ENCODE measurements around the gene STAC2. TPM values are rescaled to one million over a fixed set of nuclear protein-coding genes. Genes with fewer than 3 reads are reported as not detected.
A peak's percentile ranks its signal among the peaks of the same experiment; 100 is the strongest.
"Not testable (repeated sequence)": the region's sequence is repeated elsewhere in the genome, so short reads cannot be mapped to it uniquely, and the experiment has no call there.

The STAC2 gene
- total RNA-seq, 6 experiments from 2014 or later, result not detected

- H3K4me1 Mint-ChIP-seq (ENCODE audit: low read depth), result peaks cover 7% of the 10 kb centered on the region
- no peak overlapping the region for H3K27ac Mint-ChIP-seq
These were observed 27.2 kb upstream of the STAC2 start for GRCh38 chr17:39252788-39253460.

GRCh38 chr17:39251997-39252396, 26.3 kb upstream of the STAC2 start:
- Mint-ChIP-seq H3K36me3 (ENCODE audit: low read depth) (no peaks in the 10 kb centered on the region; the same call in 1 of the 2 replicates), H3K4me3 (no peak overlapping the region), H3K27ac (no peak overlapping the region), H3K4me1 (ENCODE audit: low read depth) (peaks cover 6% of the 10 kb centered on the region), H3K9me3 (no peaks in the 10 kb centered on the region), H3K27me3 (ENCODE audit: insufficient read depth) (peaks cover 2% of the 10 kb centered on the region; the same call in 1 of the 2 replicates)
- DNase-seq, result no peak
- TF ChIP-seq, protein P1, sequence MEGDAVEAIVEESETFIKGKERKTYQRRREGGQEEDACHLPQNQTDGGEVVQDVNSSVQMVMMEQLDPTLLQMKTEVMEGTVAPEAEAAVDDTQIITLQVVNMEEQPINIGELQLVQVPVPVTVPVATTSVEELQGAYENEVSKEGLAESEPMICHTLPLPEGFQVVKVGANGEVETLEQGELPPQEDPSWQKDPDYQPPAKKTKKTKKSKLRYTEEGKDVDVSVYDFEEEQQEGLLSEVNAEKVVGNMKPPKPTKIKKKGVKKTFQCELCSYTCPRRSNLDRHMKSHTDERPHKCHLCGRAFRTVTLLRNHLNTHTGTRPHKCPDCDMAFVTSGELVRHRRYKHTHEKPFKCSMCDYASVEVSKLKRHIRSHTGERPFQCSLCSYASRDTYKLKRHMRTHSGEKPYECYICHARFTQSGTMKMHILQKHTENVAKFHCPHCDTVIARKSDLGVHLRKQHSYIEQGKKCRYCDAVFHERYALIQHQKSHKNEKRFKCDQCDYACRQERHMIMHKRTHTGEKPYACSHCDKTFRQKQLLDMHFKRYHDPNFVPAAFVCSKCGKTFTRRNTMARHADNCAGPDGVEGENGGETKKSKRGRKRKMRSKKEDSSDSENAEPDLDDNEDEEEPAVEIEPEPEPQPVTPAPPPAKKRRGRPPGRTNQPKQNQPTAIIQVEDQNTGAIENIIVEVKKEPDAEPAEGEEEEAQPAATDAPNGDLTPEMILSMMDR (IDR thresholded peaks at IDR 0.05), result no peak

More at GRCh38 chr17:39252788-39253460, 27.2 kb upstream of the STAC2 start:
- TF ChIP-seq, protein P1 (IDR thresholded peaks at IDR 0.05), result no peak
- Mint-ChIP-seq H3K9me3 (no peaks in the 10 kb centered on the region), H3K27me3 (ENCODE audit: insufficient read depth) (no peaks in the 10 kb centered on the region), H3K36me3 (ENCODE audit: low read depth) (no peaks in the 10 kb centered on the region; the same call in 1 of the 2 replicates), H3K4me3 (no peak overlapping the region)
- no peak for DNase-seq

GRCh38 chr17:39250076-39250475, 24.3 kb upstream of the STAC2 start:
- not testable (repeated sequence) for H3K4me3 Mint-ChIP-seq; H3K36me3 Mint-ChIP-seq (ENCODE audit: low read depth); H3K9me3 Mint-ChIP-seq; H3K27me3 Mint-ChIP-seq (ENCODE audit: insufficient read depth); DNase-seq; H3K27ac Mint-ChIP-seq; H3K4me1 Mint-ChIP-seq (ENCODE audit: low read depth)

- Mint-ChIP-seq H3K9me3 (no peaks in the 10 kb centered on the region), H3K4me3 (no peak overlapping the region), H3K4me1 (ENCODE audit: low read depth) (no peaks in the 10 kb centered on the region), H3K36me3 (ENCODE audit: low read depth) (no peaks in the 10 kb centered on the region), H3K27ac (no peak overlapping the region), H3K27me3 (ENCODE audit: insufficient read depth) (peaks cover 2% of the 10 kb centered on the region)
- TF ChIP-seq, protein P1 (IDR thresholded peaks at IDR 0.05), result peak; percentile 45
- no peak for DNase-seq
These were observed 20.5 kb upstream of the STAC2 start for GRCh38 chr17:39246274-39246673.

DNA sequence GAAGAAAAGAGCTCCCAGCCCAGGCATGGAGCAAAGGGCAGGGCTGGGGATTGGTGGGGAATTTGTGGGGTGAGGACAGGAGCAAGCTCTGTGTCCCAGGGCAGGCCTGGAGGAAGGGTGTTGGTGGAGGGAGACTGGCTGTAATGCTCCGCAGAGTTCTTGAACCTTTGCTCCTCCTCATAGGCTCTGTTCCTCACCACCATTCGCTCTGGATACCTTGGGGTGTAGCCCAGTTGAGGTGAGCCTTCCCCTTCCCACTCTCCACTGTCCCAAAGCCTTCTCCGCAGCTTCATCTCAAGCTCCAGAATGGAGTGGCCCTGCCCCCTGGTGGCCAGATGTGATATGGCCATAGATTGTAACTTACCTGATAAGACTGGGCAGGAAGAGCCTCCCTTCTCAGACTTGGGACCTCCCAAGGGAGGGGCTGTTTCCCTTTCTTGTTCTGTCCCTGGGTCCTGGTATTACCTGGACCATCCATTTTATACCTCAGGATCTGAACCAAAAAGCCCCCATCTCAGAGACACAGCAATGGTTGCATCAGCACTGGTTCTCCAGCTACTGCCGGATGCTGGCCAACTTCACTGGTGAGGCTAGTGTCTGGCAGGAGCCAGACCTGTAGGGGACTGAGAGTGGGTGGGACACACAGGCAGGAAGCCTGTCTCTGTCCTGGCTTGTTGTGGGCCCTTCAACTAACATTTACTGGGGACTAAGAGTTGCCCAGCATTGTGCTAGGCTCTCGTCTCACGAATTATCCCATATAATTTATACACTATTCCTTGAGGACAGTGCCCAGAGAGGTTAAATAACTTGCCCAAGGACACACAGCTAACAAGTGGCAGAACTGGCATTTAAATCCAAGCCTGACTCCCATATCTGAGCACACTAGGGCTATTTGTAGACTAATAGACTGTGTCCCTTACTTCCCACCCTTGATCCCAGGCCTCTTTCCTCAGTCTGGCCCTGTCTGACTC, 19.1 kb upstream of the STAC2 start:
- H3K36me3 Mint-ChIP-seq (ENCODE audit: low read depth), result no peaks in the 10 kb centered on the region
- no peak overlapping the region for H3K27ac Mint-ChIP-seq
- H3K4me1 Mint-ChIP-seq (ENCODE audit: low read depth), result no peaks in the 10 kb centered on the region
- DNase-seq, result peak; percentile 55
- TF ChIP-seq, protein P1 (IDR thresholded peaks at IDR 0.05), result peak; percentile 99
- H3K27me3 Mint-ChIP-seq (ENCODE audit: insufficient read depth), result peaks cover 2% of the 10 kb centered on the region
- no peaks in the 10 kb centered on the region for H3K9me3 Mint-ChIP-seq
- no peak overlapping the region for H3K4me3 Mint-ChIP-seq

Measured in HFFc6 (cell line).